ENCODE data around the gene ROBO1.

DNA sequence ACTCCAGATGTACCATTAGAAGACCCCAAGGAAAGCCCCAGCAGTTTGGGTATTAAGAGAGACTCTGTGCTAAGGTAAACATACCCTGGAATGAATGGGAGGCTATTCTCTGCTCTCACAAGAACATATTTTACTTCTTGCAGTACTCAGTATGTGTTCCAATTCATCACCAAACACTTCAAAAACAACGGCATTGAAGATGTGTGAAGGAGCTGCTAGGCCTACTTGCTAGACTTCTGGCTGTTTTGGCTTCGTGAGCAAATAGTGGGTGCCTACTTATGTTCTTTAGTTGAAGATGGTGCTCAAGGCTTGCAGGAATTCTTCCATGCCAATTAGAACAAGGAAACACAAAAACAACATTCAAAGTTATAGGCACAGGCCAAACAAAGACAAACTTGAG lies 514.5 kb downstream of the ROBO1 start:
- TF ChIP-seq POLR2A (IDR thresholded peaks at IDR 0.05) = no peak
- TF ChIP-seq, protein P1, sequence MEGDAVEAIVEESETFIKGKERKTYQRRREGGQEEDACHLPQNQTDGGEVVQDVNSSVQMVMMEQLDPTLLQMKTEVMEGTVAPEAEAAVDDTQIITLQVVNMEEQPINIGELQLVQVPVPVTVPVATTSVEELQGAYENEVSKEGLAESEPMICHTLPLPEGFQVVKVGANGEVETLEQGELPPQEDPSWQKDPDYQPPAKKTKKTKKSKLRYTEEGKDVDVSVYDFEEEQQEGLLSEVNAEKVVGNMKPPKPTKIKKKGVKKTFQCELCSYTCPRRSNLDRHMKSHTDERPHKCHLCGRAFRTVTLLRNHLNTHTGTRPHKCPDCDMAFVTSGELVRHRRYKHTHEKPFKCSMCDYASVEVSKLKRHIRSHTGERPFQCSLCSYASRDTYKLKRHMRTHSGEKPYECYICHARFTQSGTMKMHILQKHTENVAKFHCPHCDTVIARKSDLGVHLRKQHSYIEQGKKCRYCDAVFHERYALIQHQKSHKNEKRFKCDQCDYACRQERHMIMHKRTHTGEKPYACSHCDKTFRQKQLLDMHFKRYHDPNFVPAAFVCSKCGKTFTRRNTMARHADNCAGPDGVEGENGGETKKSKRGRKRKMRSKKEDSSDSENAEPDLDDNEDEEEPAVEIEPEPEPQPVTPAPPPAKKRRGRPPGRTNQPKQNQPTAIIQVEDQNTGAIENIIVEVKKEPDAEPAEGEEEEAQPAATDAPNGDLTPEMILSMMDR (IDR thresholded peaks at IDR 0.05) = no peak
- TF ChIP-seq POLR2AphosphoS5 (IDR thresholded peaks at IDR 0.05) = no peak
